ENCODE measurements around the gene SLMAP. TPM values are rescaled to one million over a fixed set of nuclear protein-coding genes. Genes with fewer than 3 reads are reported as not detected.

SLMAP gene
- total RNA-seq, 1 donor from 2014 or later = 57.1 TPM

GRCh38 chr3:57826952-57827723, 71.0 kb downstream of the SLMAP start:
- Mint-ChIP-seq H3K27me3 (no peaks in the 10 kb centered on the region), H3K27ac (no peak overlapping the region)

DNA sequence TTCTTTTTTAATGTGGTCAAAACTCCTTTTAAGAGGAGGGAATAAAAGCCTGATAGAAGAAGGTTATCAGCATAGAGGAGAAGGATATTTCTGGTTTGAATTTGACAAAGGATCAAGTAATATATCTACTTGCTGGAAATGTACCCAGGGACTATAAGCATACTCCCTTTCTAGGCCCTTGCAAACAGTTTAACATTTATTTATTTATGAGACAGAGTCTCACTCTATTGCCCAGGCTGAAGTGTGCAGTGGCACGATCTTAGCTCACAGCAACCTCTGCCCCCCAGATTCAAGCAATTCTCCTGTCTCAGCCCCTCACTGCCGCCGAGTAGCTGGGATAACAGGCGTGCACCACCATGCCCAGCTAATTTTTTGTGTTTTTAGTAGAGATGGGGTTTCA, 71.6 kb downstream of the SLMAP start:
- intact Hi-C loops (cut with micrococcal nuclease) = loop anchor here (10.0 kb wide), 1 partner anchor 433 kb away; no protein-coding TSS in a partner anchor
- Mint-ChIP-seq H3K4me3 (no peak overlapping the region), H3K4me1 (peaks cover 14% of the 10 kb centered on the region), H3K27ac (no peak overlapping the region), H3K27me3 (no peaks in the 10 kb centered on the region), H3K9me3 (no peaks in the 10 kb centered on the region), H3K36me3 (ENCODE audit: low read depth) (peaks cover 18% of the 10 kb centered on the region)
- ChIA-PET CTCF (interaction anchor here (2.7 kb wide), 1 partner anchor 430 kb away, joined by 18 read pairs; no protein-coding TSS in a partner anchor), POLR2A (no interaction called here)
- ATAC-seq (ENCODE audit: low read depth) = no peak
- TF ChIP-seq CTCF (IDR thresholded peaks at IDR 0.05) = no peak
- no peak for DNase-seq

More at GRCh38 chr3:57826952-57827723, 71.0 kb downstream of the SLMAP start:
- Mint-ChIP-seq H3K36me3 (ENCODE audit: low read depth) (peaks cover 15% of the 10 kb centered on the region), H3K4me3 (no peak overlapping the region), H3K9me3 (no peaks in the 10 kb centered on the region), H3K4me1 (peaks cover 14% of the 10 kb centered on the region)
- CTCF ChIA-PET = interaction anchor here (0.7 to 2.7 kb wide), 3 partner anchors 69 to 1092 kb away, joined by 3 to 18 read pairs (median 3); no protein-coding TSS in a partner anchor
- no peak for ATAC-seq (ENCODE audit: low read depth)
- POLR2A ChIA-PET = no interaction called here
- DNase-seq = no peak
- no peak for TF ChIP-seq CTCF (IDR thresholded peaks at IDR 0.05)
- intact Hi-C loops (cut with micrococcal nuclease) = loop anchor here (10.0 kb wide), 1 partner anchor 432 kb away; no protein-coding TSS in a partner anchor

- intact Hi-C loops (cut with micrococcal nuclease) = no loop called here
- POLR2A ChIA-PET = no interaction called here
- DNase-seq = no peak
- no peak for ATAC-seq (ENCODE audit: low read depth)
- H3K27ac Mint-ChIP-seq = no peak overlapping the region
- CTCF ChIA-PET = interaction anchor here (1.0 kb wide), 1 partner anchor 24 kb away, joined by 3 read pairs; no protein-coding TSS in a partner anchor
- H3K27me3 Mint-ChIP-seq = no peaks in the 10 kb centered on the region
- H3K4me3 Mint-ChIP-seq = no peak overlapping the region
- no peak for TF ChIP-seq CTCF (IDR thresholded peaks at IDR 0.05)
- no peaks in the 10 kb centered on the region for H3K9me3 Mint-ChIP-seq
- no peaks in the 10 kb centered on the region for H3K4me1 Mint-ChIP-seq
- H3K36me3 Mint-ChIP-seq (ENCODE audit: low read depth) = peaks cover 24% of the 10 kb centered on the region
These were observed 76.4 kb downstream of the SLMAP start for GRCh38 chr3:57832486-57832885.

DNA sequence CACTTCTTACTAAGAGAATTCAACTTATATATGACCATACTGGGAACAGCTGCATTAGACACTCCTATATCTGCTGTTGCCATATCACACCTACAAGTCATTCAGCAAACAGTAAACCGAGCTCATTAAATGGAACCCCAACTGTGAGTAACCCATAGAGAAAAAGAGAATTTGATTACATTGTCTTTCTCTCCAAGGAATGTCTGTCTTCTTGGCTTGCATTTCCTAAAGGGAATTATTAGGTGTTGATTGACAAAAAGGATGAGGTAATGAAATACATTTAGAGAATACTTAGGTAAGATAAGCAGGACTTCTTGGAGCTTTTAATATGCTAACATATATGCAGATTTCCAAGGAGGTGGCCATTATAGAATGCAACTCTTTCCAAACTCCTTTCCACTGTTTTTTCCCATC, 76.8 kb downstream of the SLMAP start:
- intact Hi-C loops (cut with micrococcal nuclease) = no loop called here
- ChIA-PET POLR2A (no interaction called here), CTCF (interaction anchor here (1.0 kb wide), 1 partner anchor 23 kb away, joined by 3 read pairs; no protein-coding TSS in a partner anchor)
- TF ChIP-seq CTCF (IDR thresholded peaks at IDR 0.05) = no peak
- Mint-ChIP-seq H3K4me3 (no peak overlapping the region), H3K9me3 (no peaks in the 10 kb centered on the region), H3K4me1 (no peaks in the 10 kb centered on the region), H3K27me3 (no peaks in the 10 kb centered on the region), H3K27ac (no peak overlapping the region), H3K36me3 (ENCODE audit: low read depth) (peaks cover 24% of the 10 kb centered on the region)
- ATAC-seq (ENCODE audit: low read depth) (no peak), DNase-seq (no peak)

- TF ChIP-seq CTCF (IDR thresholded peaks at IDR 0.05) = no peak
- DNase-seq = no peak
- Mint-ChIP-seq H3K36me3 (ENCODE audit: low read depth) (peaks cover 24% of the 10 kb centered on the region), H3K9me3 (no peaks in the 10 kb centered on the region), H3K27me3 (no peaks in the 10 kb centered on the region), H3K27ac (no peak overlapping the region), H3K4me3 (no peak overlapping the region), H3K4me1 (no peaks in the 10 kb centered on the region)
- ChIA-PET CTCF (no interaction called here), POLR2A (no interaction called here)
- ATAC-seq (ENCODE audit: low read depth) = no peak
- intact Hi-C loops (cut with micrococcal nuclease) = no loop called here
These were observed 77.7 kb downstream of the SLMAP start for GRCh38 chr3:57833763-57834162.

Measured in activated B cell treated with CpG ODN at 0.5 μM for 24 hours (primary cell).